A673 (cell line): ENCODE results near the gene STUB1. TPM values are rescaled to one million over a fixed set of nuclear protein-coding genes. Genes with fewer than 3 reads are reported as not detected.

Experiments
- BruUV-seq: library from RNA; stranded (reverse); fragments of 400-500 nt; replicated peaks from 2 replicates; lab custom pipeline; 2021; lab: Mats Ljungman, UMichigan
- CTCF ChIA-PET: fragments of 300-600 bp; sonication (Branson Sonifier 250); formaldehyde crosslinking; loops from one replicate; lab custom pipeline; 2022; ENCODE audit warnings: antibody characterized with exemption; lab: Charles Lee
- POLR2A ChIA-PET: fragments of 300-600 bp; sonication (Branson Sonifier 250); formaldehyde crosslinking; loops from one replicate; lab custom pipeline; 2022; ENCODE audit warnings: antibody characterized with exemption; ENCODE audit not compliant: low non-redundant PET; lab: Charles Lee
- DNase-seq: peaks from one replicate; pipeline ENCODE4 v3.0.0-alpha.2; 2015; ENCODE audit warnings: low spot score
- H3K27ac ChIP-seq: fragments of 200-600 bp; sonication (generic); 2 replicates; pipeline ENCODE4 v1.5.1; 2016; ENCODE audit warnings: mixed run types, low read depth, mild to moderate bottlenecking, mixed read lengths, antibody characterized with exemption, low read length; ENCODE audit not compliant: poor library complexity, severe bottlenecking
- H3K27me3 ChIP-seq: fragments of 200-600 bp; sonication (generic); replicated peaks from 2 replicates; pipeline ENCODE4 v1.6.1; 2017; ENCODE audit warnings: mixed run types, low read depth, mild to moderate bottlenecking, mixed read lengths, antibody characterized with exemption, low read length; ENCODE audit not compliant: insufficient read depth, poor library complexity
- H3K36me3 ChIP-seq: fragments of 200-600 bp; sonication (generic); 2 replicates; pipeline ENCODE4 v1.6.1; 2016; ENCODE audit warnings: mixed run types, mild to moderate bottlenecking, mixed read lengths, antibody characterized with exemption, low read length; ENCODE audit not compliant: insufficient read depth, poor library complexity, severe bottlenecking
- H3K4me1 ChIP-seq: fragments of 200-600 bp; sonication (generic); 2 replicates; pipeline ENCODE4 v1.6.1; 2017; ENCODE audit warnings: mixed run types, mild to moderate bottlenecking, mixed read lengths, antibody characterized with exemption, low read length; ENCODE audit not compliant: insufficient read depth, poor library complexity, severe bottlenecking
- H3K4me3 ChIP-seq: fragments of 200-600 bp; sonication (generic); 2 replicates; pipeline ENCODE4 v1.5.1; 2016; ENCODE audit warnings: low read depth, mixed run types, mild to moderate bottlenecking, mixed read lengths, low read length; ENCODE audit not compliant: poor library complexity, severe bottlenecking
- H3K9me3 ChIP-seq: fragments of 200-600 bp; sonication (generic); 2 replicates; pipeline ENCODE4 v1.6.1; 2016; ENCODE audit warnings: mixed run types, low read depth, mild to moderate bottlenecking, mixed read lengths, antibody characterized with exemption, low read length; ENCODE audit not compliant: poor library complexity, severe bottlenecking
- EZH2 ChIP-seq: fragments of 200-600 bp; sonication (generic); IDR thresholded peaks from 2 replicates; pipeline ENCODE4 v1.6.1; 2017; ENCODE audit warnings: borderline replicate concordance, low read depth, mild to moderate bottlenecking, mixed read lengths, antibody characterized with exemption, low read length; ENCODE audit not compliant: poor library complexity, severe bottlenecking
- intact Hi-C: fragments of 100-400 bp; cut with micrococcal nuclease; formaldehyde crosslinking; loops from one replicate; pipeline ENCODE4 v1.10.0; 2022; ENCODE audit not compliant: unreplicated experiment
- total RNA-seq: library from RNA; stranded (reverse); gene quantifications from 2 replicates; pipeline ENCODE4 v1.2.3, GENCODE V29; 2021
- TF ChIP-seq, protein P1 (sequence below): fragments of 300-800, 200-600 bp; sonication (generic); conservative IDR thresholded peaks from 2 replicates; pipeline ENCODE4 v1.5.1; 2017; ENCODE audit warnings: low read depth, mild to moderate bottlenecking, antibody characterized with exemption, low read length, moderate library complexity, mixed read lengths

The STUB1 gene
- total RNA-seq, 1 experiment from 2014 or later = 88.2 TPM

DNA sequence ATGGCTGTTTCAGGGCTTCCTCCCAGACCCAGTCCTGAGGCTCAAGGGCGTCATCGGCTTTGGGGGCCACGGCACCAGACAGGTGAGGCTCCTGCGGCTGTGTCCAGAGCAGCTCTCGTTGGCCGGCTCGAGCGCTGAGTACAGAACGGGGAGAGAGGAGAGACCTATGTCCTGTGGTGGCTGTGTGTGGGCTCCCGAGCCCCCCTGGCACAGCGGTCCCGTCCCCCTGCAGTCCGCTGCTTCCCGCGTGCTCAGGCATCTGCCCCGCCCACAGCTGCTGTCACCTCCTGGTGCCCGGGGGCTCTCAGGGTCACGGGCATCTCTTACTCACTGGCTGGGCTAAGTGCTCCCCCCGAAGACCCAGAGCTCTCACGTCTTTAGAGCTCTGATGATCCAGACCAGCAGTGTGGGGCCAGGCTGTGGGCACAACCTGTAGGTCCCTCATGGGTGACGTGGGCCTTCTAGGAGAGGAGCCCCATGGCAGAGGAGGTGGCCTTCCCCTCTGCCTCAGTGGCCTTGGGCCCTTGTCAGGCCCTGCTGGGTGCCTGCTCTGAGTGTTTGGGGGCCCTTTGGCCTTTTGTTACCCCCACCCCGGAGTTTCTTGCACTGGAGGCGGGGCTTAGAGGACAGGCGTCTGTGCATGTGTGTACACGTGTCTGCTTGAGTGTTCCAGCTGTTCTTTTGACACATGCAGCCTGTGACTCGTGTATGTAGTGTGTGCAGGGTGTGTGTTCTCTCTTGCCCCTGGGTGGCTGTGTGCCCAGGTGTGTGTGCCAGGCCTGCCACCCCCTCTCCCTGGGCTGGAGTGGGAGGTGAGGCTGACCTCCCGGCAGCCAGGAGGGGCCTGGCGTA, 27.5 kb upstream of the STUB1 start:
- intact Hi-C loops = no loop called here
- no peak for DNase-seq
- Histone ChIP-seq H3K36me3 (peaks cover 4% of the 10 kb centered on the region), H3K9me3 (no peaks in the 10 kb centered on the region), H3K27ac (no peak overlapping the region), H3K27me3 (no peaks in the 10 kb centered on the region), H3K4me1 (no peaks in the 10 kb centered on the region), H3K4me3 (no peak overlapping the region)
- ChIA-PET POLR2A (no interaction called here), CTCF (no interaction called here)
- TF ChIP-seq EZH2 = no peak
- TF ChIP-seq, protein P1, sequence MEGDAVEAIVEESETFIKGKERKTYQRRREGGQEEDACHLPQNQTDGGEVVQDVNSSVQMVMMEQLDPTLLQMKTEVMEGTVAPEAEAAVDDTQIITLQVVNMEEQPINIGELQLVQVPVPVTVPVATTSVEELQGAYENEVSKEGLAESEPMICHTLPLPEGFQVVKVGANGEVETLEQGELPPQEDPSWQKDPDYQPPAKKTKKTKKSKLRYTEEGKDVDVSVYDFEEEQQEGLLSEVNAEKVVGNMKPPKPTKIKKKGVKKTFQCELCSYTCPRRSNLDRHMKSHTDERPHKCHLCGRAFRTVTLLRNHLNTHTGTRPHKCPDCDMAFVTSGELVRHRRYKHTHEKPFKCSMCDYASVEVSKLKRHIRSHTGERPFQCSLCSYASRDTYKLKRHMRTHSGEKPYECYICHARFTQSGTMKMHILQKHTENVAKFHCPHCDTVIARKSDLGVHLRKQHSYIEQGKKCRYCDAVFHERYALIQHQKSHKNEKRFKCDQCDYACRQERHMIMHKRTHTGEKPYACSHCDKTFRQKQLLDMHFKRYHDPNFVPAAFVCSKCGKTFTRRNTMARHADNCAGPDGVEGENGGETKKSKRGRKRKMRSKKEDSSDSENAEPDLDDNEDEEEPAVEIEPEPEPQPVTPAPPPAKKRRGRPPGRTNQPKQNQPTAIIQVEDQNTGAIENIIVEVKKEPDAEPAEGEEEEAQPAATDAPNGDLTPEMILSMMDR = no peak
- no TSS peak for BruUV-seq

DNA sequence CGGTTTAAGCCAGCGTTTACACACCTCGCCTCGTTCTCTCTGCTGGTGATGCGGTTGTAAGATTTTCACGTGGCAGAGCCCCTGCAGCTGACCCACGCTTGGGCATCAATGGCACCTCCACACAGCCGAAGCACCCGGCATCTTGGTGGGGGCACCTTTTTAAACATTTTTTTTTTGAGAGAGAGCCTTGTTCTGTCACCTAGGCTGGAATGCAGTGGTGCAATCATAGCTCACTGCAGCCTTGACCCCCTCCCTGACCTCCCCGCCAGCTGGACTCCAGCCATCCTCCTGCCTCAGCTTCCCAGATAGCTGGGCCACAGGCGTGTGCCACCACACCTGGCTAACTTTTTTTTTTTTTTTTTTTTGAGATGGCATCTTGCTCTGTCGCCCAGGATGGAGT, 26.2 kb upstream of the STUB1 start:
- no peaks in the 10 kb centered on the region for H3K27me3 ChIP-seq
- H3K9me3 ChIP-seq = no peaks in the 10 kb centered on the region
- H3K36me3 ChIP-seq = peaks cover 4% of the 10 kb centered on the region
- BruUV-seq = no TSS peak
- no peak overlapping the region for H3K27ac ChIP-seq
- intact Hi-C loops = no loop called here
- no peak overlapping the region for H3K4me3 ChIP-seq
- no peaks in the 10 kb centered on the region for H3K4me1 ChIP-seq
- TF ChIP-seq, protein P1 = no peak
- TF ChIP-seq EZH2 = no peak
- no peak for DNase-seq
- ChIA-PET POLR2A (no interaction called here), CTCF (interaction anchor here (0.6 kb wide), 1 partner anchor 565 kb away, joined by 7 read pairs; no protein-coding TSS in a partner anchor)

DNA sequence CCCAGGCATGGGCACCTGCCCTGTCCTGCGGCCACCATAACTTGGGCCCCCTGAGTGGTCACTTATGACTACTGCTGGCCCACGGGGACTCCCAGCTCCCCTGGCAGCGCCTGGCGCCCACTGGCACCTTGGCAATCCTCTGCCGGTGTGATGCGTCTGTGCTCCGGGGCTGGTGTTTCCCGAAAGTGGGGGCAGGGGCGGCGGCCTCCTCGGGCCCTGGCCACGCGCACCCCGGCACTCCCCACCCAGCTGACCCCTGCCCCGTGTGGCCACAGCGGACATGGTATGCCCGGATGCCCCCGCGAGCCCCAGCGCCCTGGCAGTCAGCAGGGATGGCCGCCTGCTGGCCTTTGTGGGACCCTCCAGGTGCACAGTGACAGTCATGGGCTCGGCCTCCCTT, 22.7 kb upstream of the STUB1 start:
- Histone ChIP-seq H3K9me3 (no peaks in the 10 kb centered on the region), H3K4me1 (peaks cover 6% of the 10 kb centered on the region), H3K27me3 (no peaks in the 10 kb centered on the region), H3K36me3 (peaks cover 4% of the 10 kb centered on the region), H3K4me3 (no peak overlapping the region), H3K27ac (no peak overlapping the region)
- BruUV-seq = no TSS peak
- POLR2A ChIA-PET = no interaction called here
- intact Hi-C loops = no loop called here
- CTCF ChIA-PET = no interaction called here
- DNase-seq = no peak
- TF ChIP-seq, protein P1 = no peak
- TF ChIP-seq EZH2 = no peak
